Stimulated activated CD4-positive, alpha-beta T cell treated with anti-CD3 and anti-CD28 coated beads, Interleukin-4, amount 100 ng/mL, for 1 hour (primary cell): ENCODE results near the gene TEAD1.

Experiments used
- DNase-seq: peaks from one replicate; pipeline ENCODE4 v3.0.0-alpha.2; 2020

Gene TEAD1

GRCh38 chr11:12793065-12793464, 118.8 kb downstream of the TEAD1 start:
- DNase-seq = no peak

GRCh38 chr11:12793506-12793905, 119.3 kb downstream of the TEAD1 start:
- no peak for DNase-seq

- DNase-seq = no peak
These were observed 120.5 kb downstream of the TEAD1 start for GRCh38 chr11:12794576-12795230.

- DNase-seq = no peak
These were observed 123.8 kb downstream of the TEAD1 start for GRCh38 chr11:12797996-12798395.

GRCh38 chr11:12798609-12799011, 124.4 kb downstream of the TEAD1 start:
- no peak for DNase-seq

GRCh38 chr11:12799334-12799835, 125.2 kb downstream of the TEAD1 start:
- no peak for DNase-seq

- no peak for DNase-seq
These were observed 125.9 kb downstream of the TEAD1 start for GRCh38 chr11:12800032-12800671.

GRCh38 chr11:12800871-12801270, 126.7 kb downstream of the TEAD1 start:
- no peak for DNase-seq

- DNase-seq = no peak
These were observed 127.8 kb downstream of the TEAD1 start for GRCh38 chr11:12801976-12802375.

GRCh38 chr11:12802418-12803085, 128.3 kb downstream of the TEAD1 start:
- DNase-seq = no peak

GRCh38 chr11:12803086-12803826, 129.0 kb downstream of the TEAD1 start:
- no peak for DNase-seq

- no peak for DNase-seq
These were observed 131.9 kb downstream of the TEAD1 start for GRCh38 chr11:12806113-12806512.

- DNase-seq = no peak
These were observed 133.4 kb downstream of the TEAD1 start for GRCh38 chr11:12807621-12808020.

GRCh38 chr11:12808519-12808918, 134.3 kb downstream of the TEAD1 start:
- DNase-seq = no peak

- DNase-seq = no peak
These were observed 135.1 kb downstream of the TEAD1 start for GRCh38 chr11:12809364-12809763.

GRCh38 chr11:12809864-12810567, 135.8 kb downstream of the TEAD1 start:
- no peak for DNase-seq

- DNase-seq = no peak
These were observed 136.3 kb downstream of the TEAD1 start for GRCh38 chr11:12810568-12810894.

GRCh38 chr11:12811861-12812260, 137.6 kb downstream of the TEAD1 start:
- DNase-seq = no peak

- no peak for DNase-seq
These were observed 138.6 kb downstream of the TEAD1 start for GRCh38 chr11:12812849-12813248.

- no peak for DNase-seq
These were observed 139.4 kb downstream of the TEAD1 start for GRCh38 chr11:12813371-12814225.

GRCh38 chr11:12815129-12815480, 140.9 kb downstream of the TEAD1 start:
- no peak for DNase-seq

- no peak for DNase-seq
These were observed 141.8 kb downstream of the TEAD1 start for GRCh38 chr11:12815931-12816494.
